ENCODE measurements around the gene MAJIN.

Gene MAJIN

GRCh38 chr11:64897381-64898075 lies 74.4 kb downstream of the MAJIN start:
- Histone ChIP-seq H3F3A (ENCODE audit: insufficient read depth) (no peaks in the 10 kb centered on the region), H4K20me1 (ENCODE audit: low read depth, low read length) (no peaks in the 10 kb centered on the region), H3K79me2 (ENCODE audit: insufficient read depth, low read length) (no peaks in the 10 kb centered on the region), H3K9me3 (ENCODE audit: insufficient read depth, low read length) (no peaks in the 10 kb centered on the region), H3K4me2 (ENCODE audit: low read depth, low read length, poor library complexity, severe bottlenecking) (no peak overlapping the region), H3K9ac (ENCODE audit: low read length) (no peak overlapping the region), H3K36me3 (ENCODE audit: low read length) (no peaks in the 10 kb centered on the region), H3K27me3 (ENCODE audit: low read length) (no peaks in the 10 kb centered on the region), H2AFZ (ENCODE audit: low read depth, low read length, severe bottlenecking) (no peak overlapping the region), H3K9me2 (replicated peaks; ENCODE audit: insufficient read depth, low read length) (no peaks in the 10 kb centered on the region), H3K4me3 (ENCODE audit: insufficient read depth, low read length, poor library complexity, severe bottlenecking) (no peak overlapping the region), H3K27ac (ENCODE audit: low read depth, low read length) (no peak overlapping the region)
- TF ChIP-seq, protein P1, sequence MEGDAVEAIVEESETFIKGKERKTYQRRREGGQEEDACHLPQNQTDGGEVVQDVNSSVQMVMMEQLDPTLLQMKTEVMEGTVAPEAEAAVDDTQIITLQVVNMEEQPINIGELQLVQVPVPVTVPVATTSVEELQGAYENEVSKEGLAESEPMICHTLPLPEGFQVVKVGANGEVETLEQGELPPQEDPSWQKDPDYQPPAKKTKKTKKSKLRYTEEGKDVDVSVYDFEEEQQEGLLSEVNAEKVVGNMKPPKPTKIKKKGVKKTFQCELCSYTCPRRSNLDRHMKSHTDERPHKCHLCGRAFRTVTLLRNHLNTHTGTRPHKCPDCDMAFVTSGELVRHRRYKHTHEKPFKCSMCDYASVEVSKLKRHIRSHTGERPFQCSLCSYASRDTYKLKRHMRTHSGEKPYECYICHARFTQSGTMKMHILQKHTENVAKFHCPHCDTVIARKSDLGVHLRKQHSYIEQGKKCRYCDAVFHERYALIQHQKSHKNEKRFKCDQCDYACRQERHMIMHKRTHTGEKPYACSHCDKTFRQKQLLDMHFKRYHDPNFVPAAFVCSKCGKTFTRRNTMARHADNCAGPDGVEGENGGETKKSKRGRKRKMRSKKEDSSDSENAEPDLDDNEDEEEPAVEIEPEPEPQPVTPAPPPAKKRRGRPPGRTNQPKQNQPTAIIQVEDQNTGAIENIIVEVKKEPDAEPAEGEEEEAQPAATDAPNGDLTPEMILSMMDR (IDR thresholded peaks at IDR 0.05; ENCODE audit: insufficient read depth, low read length, poor library complexity, severe bottlenecking), result no peak
- TF ChIP-seq EZH2phosphoT487 (conservative IDR thresholded peaks at IDR 0.05; ENCODE audit: low read length), result no peak

GRCh38 chr11:64896448-64897022 lies 75.4 kb downstream of the MAJIN start:
- Histone ChIP-seq H4K20me1 (ENCODE audit: low read depth, low read length) (no peaks in the 10 kb centered on the region), H3F3A (ENCODE audit: insufficient read depth) (no peaks in the 10 kb centered on the region), H3K4me3 (ENCODE audit: insufficient read depth, low read length, poor library complexity, severe bottlenecking) (no peak overlapping the region), H3K36me3 (ENCODE audit: low read length) (no peaks in the 10 kb centered on the region), H3K27me3 (ENCODE audit: low read length) (no peaks in the 10 kb centered on the region), H3K9ac (ENCODE audit: low read length) (no peak overlapping the region), H3K9me2 (replicated peaks; ENCODE audit: insufficient read depth, low read length) (no peaks in the 10 kb centered on the region), H3K9me3 (ENCODE audit: insufficient read depth, low read length) (no peaks in the 10 kb centered on the region), H3K27ac (ENCODE audit: low read depth, low read length) (no peak overlapping the region), H2AFZ (ENCODE audit: low read depth, low read length, severe bottlenecking) (no peak overlapping the region), H3K79me2 (ENCODE audit: insufficient read depth, low read length) (no peaks in the 10 kb centered on the region), H3K4me2 (ENCODE audit: low read depth, low read length, poor library complexity, severe bottlenecking) (no peak overlapping the region)
- TF ChIP-seq, protein P1 (IDR thresholded peaks at IDR 0.05; ENCODE audit: insufficient read depth, low read length, poor library complexity, severe bottlenecking), result no peak
- no peak for TF ChIP-seq EZH2phosphoT487 (conservative IDR thresholded peaks at IDR 0.05; ENCODE audit: low read length)

- H3F3A ChIP-seq (ENCODE audit: insufficient read depth), result no peaks in the 10 kb centered on the region
- no peak overlapping the region for H2AFZ ChIP-seq (ENCODE audit: low read depth, low read length, severe bottlenecking)
- H3K9ac ChIP-seq (ENCODE audit: low read length), result no peak overlapping the region
- no peaks in the 10 kb centered on the region for H3K36me3 ChIP-seq (ENCODE audit: low read length)
- TF ChIP-seq EZH2phosphoT487 (conservative IDR thresholded peaks at IDR 0.05; ENCODE audit: low read length), result no peak
- TF ChIP-seq, protein P1 (IDR thresholded peaks at IDR 0.05; ENCODE audit: insufficient read depth, low read length, poor library complexity, severe bottlenecking), result no peak
- H3K27me3 ChIP-seq (ENCODE audit: low read length), result no peaks in the 10 kb centered on the region
- no peaks in the 10 kb centered on the region for H4K20me1 ChIP-seq (ENCODE audit: low read depth, low read length)
- no peak overlapping the region for H3K4me3 ChIP-seq (ENCODE audit: insufficient read depth, low read length, poor library complexity, severe bottlenecking)
- H3K79me2 ChIP-seq (ENCODE audit: insufficient read depth, low read length), result no peaks in the 10 kb centered on the region
- no peak overlapping the region for H3K4me2 ChIP-seq (ENCODE audit: low read depth, low read length, poor library complexity, severe bottlenecking)
- H3K27ac ChIP-seq (ENCODE audit: low read depth, low read length), result no peak overlapping the region
- no peaks in the 10 kb centered on the region for H3K9me3 ChIP-seq (ENCODE audit: insufficient read depth, low read length)
- no peaks in the 10 kb centered on the region for H3K9me2 ChIP-seq (replicated peaks; ENCODE audit: insufficient read depth, low read length)
These were observed 77.0 kb downstream of the MAJIN start for GRCh38 chr11:64894812-64895452.
